Stimulated activated CD8-positive, alpha-beta memory T cell treated with anti-CD3 and anti-CD28 coated beads, Interleukin-7, amount 100 ng/mL, for 24 hours (primary cell): ENCODE results near the gene CD86.
"Not testable (repeated sequence)": the region's sequence is repeated elsewhere in the genome, so short reads cannot be mapped to it uniquely, and the experiment has no call there.

ENCODE experiments used
- DNase-seq: peaks from one replicate; pipeline ENCODE4 v3.0.0-alpha.2; 2020; ENCODE audit warnings: low read depth

CD86 gene

GRCh38 chr3:122151480-122151879 lies 96.3 kb downstream of the CD86 start:
- no peak for DNase-seq

- not testable (repeated sequence) for DNase-seq
Measured at GRCh38 chr3:122164983-122165382, 109.8 kb downstream of the CD86 start.

- no peak for DNase-seq
Measured at GRCh38 chr3:122167630-122168029, 112.5 kb downstream of the CD86 start.

GRCh38 chr3:122168044-122168443 lies 112.9 kb downstream of the CD86 start:
- DNase-seq: no peak

- no peak for DNase-seq
Measured at GRCh38 chr3:122169911-122170310, 114.7 kb downstream of the CD86 start.
